CD4-positive, alpha-beta T cell treated with Interleukin-21 for 1 hour (primary cell): ENCODE measurements around the gene SFXN3.

Experiments
- DNase-seq: peaks from one replicate; pipeline ENCODE4 v3.0.0-alpha.2; 2020

Gene SFXN3

GRCh38 chr10:101031128-101031795, at the start of gene SFXN3, which contains the start of gene PDZD7:
SFXN3 (plus strand) TSS chr10:101031234; CDS start chr10:101034695, 3,461 bp downstream.
PDZD7 (minus strand) TSS chr10:101031129; CDS start chr10:101030219, 910 bp downstream.
- peak; percentile 95 for DNase-seq

- no peak for DNase-seq
These were observed 47.9 kb upstream of the SFXN3 start for GRCh38 chr10:100982916-100983830.

- DNase-seq, result no peak
These were observed 47.0 kb upstream of the SFXN3 start for GRCh38 chr10:100983868-100984671.

GRCh38 chr10:100984672-100985177, 46.3 kb upstream of the SFXN3 start:
- DNase-seq, result no peak

- DNase-seq, result no peak
These were observed 45.7 kb upstream of the SFXN3 start for GRCh38 chr10:100985336-100985735.

GRCh38 chr10:100986623-100986951, 44.4 kb upstream of the SFXN3 start:
- no peak for DNase-seq

GRCh38 chr10:100986952-100987684, 43.9 kb upstream of the SFXN3 start, which contains the start of the genes MRPL43 and TWNK:
MRPL43 (minus strand) TSS chr10:100987497; CDS start chr10:100987443, 54 bp downstream.
TWNK (plus strand) TSS chr10:100987543; CDS start chr10:100988211, 668 bp downstream.
- DNase-seq, result peak; percentile 84

- DNase-seq, result no peak
These were observed 43.4 kb upstream of the SFXN3 start for GRCh38 chr10:100987685-100988049.

GRCh38 chr10:100988166-100988565, 42.9 kb upstream of the SFXN3 start:
- no peak for DNase-seq

- no peak for DNase-seq
These were observed 41.9 kb upstream of the SFXN3 start for GRCh38 chr10:100989088-100989487.

- no peak for DNase-seq
These were observed 36.9 kb upstream of the SFXN3 start for GRCh38 chr10:100993986-100994708.

- DNase-seq, result no peak
These were observed 35.9 kb upstream of the SFXN3 start for GRCh38 chr10:100995181-100995580.

- DNase-seq, result peak; percentile 29
These were observed 34.2 kb upstream of the SFXN3 start for GRCh38 chr10:100996678-100997359.

GRCh38 chr10:100997360-100998182, 33.5 kb upstream of the SFXN3 start:
- DNase-seq, result peak; percentile 74

- peak; percentile 64 for DNase-seq
These were observed 32.6 kb upstream of the SFXN3 start for GRCh38 chr10:100998183-100998990.

GRCh38 chr10:100998991-100999741, 31.9 kb upstream of the SFXN3 start:
- DNase-seq, result peak; percentile 80

GRCh38 chr10:100999742-101000126, 31.3 kb upstream of the SFXN3 start, which contains the start of gene LZTS2:
LZTS2 (plus strand) TSS chr10:100999808; CDS start chr10:101002539, 2,731 bp downstream.
- no peak for DNase-seq
